K562 (cell line): ENCODE measurements around the gene CHRM1. TPM values are rescaled to one million over a fixed set of nuclear protein-coding genes. Genes with fewer than 3 reads are reported as not detected.

Experiments
- ATAC-seq: fragments of 200-7000 bp; cut with Tn5 transposase; 3 replicates; pipeline ENCODE4 v1.9.1; 2020; ENCODE audit warnings: moderate library complexity
- BruUV-seq: library from RNA; stranded (reverse); fragments of 400-500 nt; replicated peaks from 2 replicates; lab custom pipeline; 2021; lab: Mats Ljungman, UMichigan
- CTCF ChIA-PET: fragments of 300-600 bp; formaldehyde crosslinking; extraction: SDS; loops from one replicate; lab custom pipeline; 2021; ENCODE audit warnings: low intra/inter-chr PET ratio; lab: Yijun Ruan, JAX
- POLR2A ChIA-PET: fragments of 300-600, 350-650 bp; sonication (Branson Sonifier 250); formaldehyde crosslinking; extraction: SDS; loops from one replicate; lab custom pipeline; 2021; ENCODE audit warnings: antibody characterized with exemption, inconsistent platforms; lab: Yijun Ruan, JAX
- DNase-seq, 4 experiments: peaks; one replicate each; pipeline versions ENCODE4 v3.0.0 to v3.0.0-alpha.2; 2011 to 2018; ENCODE audit warnings: low spot score in 3 of 4, mixed read lengths in 3 of 4; ENCODE audit errors: extremely low read depth in 1 of 4
- FAIRE-seq: peaks from 2 replicates; lab custom pipeline; 2011; peaks lifted over from hg19 to GRCh38; lab: Jason Lieb, UNC
- H2AFZ ChIP-seq: 2 replicates; pipeline ENCODE4 v1.6.0; 2011; ENCODE audit warnings: low read depth, low read length, control low read depth, inconsistent platforms
- H3K27ac ChIP-seq: fragments of 200-600 bp; 3 replicates; pipeline ENCODE4 v1.8.0; 2011; ENCODE audit warnings: low read depth, mild to moderate bottlenecking, control low read depth, inconsistent platforms, low read length, moderate library complexity, mixed read lengths; ENCODE audit errors: extremely low read depth
- H3K27me3 ChIP-seq, 2 experiments: fragments of 300-600 bp in 1 of 2; 2 replicates in 1 of 2; 3 replicates in 1 of 2; pipeline versions ENCODE4 v1.6.0 to v1.8.0; 2011; ENCODE audit warnings: inconsistent platforms in 2 of 2, low read length in 2 of 2, mild to moderate bottlenecking in 1 of 2, mixed read lengths in 1 of 2, moderate library complexity in 1 of 2; ENCODE audit not compliant: control insufficient read depth in 2 of 2, insufficient read depth in 2 of 2
- H3K36me3 ChIP-seq: fragments of 300-600 bp; 3 replicates; pipeline ENCODE4 v1.8.0; 2011; ENCODE audit warnings: mild to moderate bottlenecking, low read length, inconsistent platforms; ENCODE audit not compliant: control insufficient read depth, insufficient read depth
- H3K4me1 ChIP-seq, 2 experiments: fragments of 200-600 bp in 1 of 2; replicated peaks in 1 of 2; 2 replicates in 1 of 2; 3 replicates in 1 of 2; pipeline versions ENCODE4 v1.5.1 to v1.8.0; 2011; ENCODE audit warnings: inconsistent platforms in 2 of 2, low read length in 2 of 2, mild to moderate bottlenecking in 1 of 2, mixed read lengths in 1 of 2, moderate library complexity in 1 of 2; ENCODE audit not compliant: control insufficient read depth in 2 of 2, insufficient read depth in 2 of 2
- H3K4me2 ChIP-seq: 2 replicates; pipeline ENCODE4 v1.6.1; 2011; ENCODE audit warnings: low read length, control low read depth, inconsistent platforms, mixed read lengths; ENCODE audit not compliant: insufficient read depth
- H3K4me3 ChIP-seq: fragments of 200-600 bp; sonication (generic), shearing (Covaris generic); 2 replicates; pipeline ENCODE4 v1.5.1; 2016; ENCODE audit warnings: control low read depth, inconsistent platforms
- H3K79me2 ChIP-seq: fragments of 200-600 bp; 3 replicates; pipeline ENCODE4 v1.8.0; 2011; ENCODE audit warnings: low read length, inconsistent platforms; ENCODE audit not compliant: control insufficient read depth, insufficient read depth
- H3K9ac ChIP-seq, 2 experiments: 2 replicates each; pipeline versions ENCODE4 v1.6.0 to v1.6.1; 2011; ENCODE audit warnings: low read depth in 2 of 2, low read length in 2 of 2, control low read depth in 1 of 2, inconsistent platforms in 1 of 2, mild to moderate bottlenecking in 1 of 2, mixed read lengths in 1 of 2; ENCODE audit not compliant: insufficient read depth in 1 of 2
- H3K9me1 ChIP-seq: one replicate; pipeline ENCODE4 v1.6.0; 2011; ENCODE audit warnings: inconsistent platforms, mild to moderate bottlenecking, low read length, moderate library complexity; ENCODE audit not compliant: control insufficient read depth, insufficient read depth
- H3K9me3 ChIP-seq: replicated peaks from 2 replicates; pipeline ENCODE4 v1.5.1; 2011; ENCODE audit warnings: low read depth, low read length, inconsistent platforms; ENCODE audit not compliant: control insufficient read depth, insufficient read depth
- H4K20me1 ChIP-seq: replicated peaks from 2 replicates; pipeline ENCODE4 v1.6.1; 2011; ENCODE audit warnings: low read length, inconsistent platforms, mixed read lengths; ENCODE audit not compliant: control insufficient read depth, insufficient read depth
- ETV5 ChIP-seq: sonication (generic); formaldehyde crosslinking; IDR thresholded peaks from 2 replicates; pipeline ENCODE4 v1.4.0; 2020; ENCODE audit warnings: low read depth, mild to moderate bottlenecking, missing genetic modification reagents
- FOXP1 ChIP-seq: sonication (generic); formaldehyde crosslinking; IDR thresholded peaks from 2 replicates; pipeline ENCODE4 v1.8.0; 2022; ENCODE audit warnings: mild to moderate bottlenecking, missing genetic modification reagents
- GTF2A2 ChIP-seq: IDR thresholded peaks from 2 replicates; pipeline ENCODE4 v1.6.1; 2016; ENCODE audit warnings: mild to moderate bottlenecking, missing genetic modification characterization, missing compliant biosample characterization
- HDAC1 ChIP-seq, 2 experiments: fragments of 450-650 bp; IDR thresholded peaks; 2 replicates each; pipeline ENCODE4 v1.6.1; 2016 to 2017; ENCODE audit warnings: inconsistent platforms in 1 of 2, mild to moderate bottlenecking in 1 of 2, moderate library complexity in 1 of 2
- MBD2 ChIP-seq: sonication (generic); IDR thresholded peaks from 2 replicates; pipeline ENCODE4 v1.6.1; 2016; ENCODE audit warnings: low read depth, borderline replicate concordance
- MYNN ChIP-seq, 2 experiments: sonication (generic); formaldehyde crosslinking in 1 of 2; IDR thresholded peaks; 2 replicates each; pipeline versions ENCODE4 v1.5.0 to v1.6.1; 2016 to 2020; ENCODE audit warnings: antibody characterized with exemption in 1 of 2, missing genetic modification reagents in 1 of 2
- RAD51 ChIP-seq: fragments of 450-650 bp; IDR thresholded peaks from 2 replicates; pipeline ENCODE4 v1.7.1; 2016; ENCODE audit warnings: low read depth, mild to moderate bottlenecking, borderline replicate concordance
- RBM25 ChIP-seq: fragments of 200-400 bp; formaldehyde crosslinking; IDR thresholded peaks from 2 replicates; pipeline ENCODE4 v1.6.1; 2018; ENCODE audit warnings: low read length, low read depth, moderate library complexity; ENCODE audit not compliant: severe bottlenecking
- SREBF1 ChIP-seq: fragments of 150-350 bp; IDR thresholded peaks from 2 replicates; pipeline ENCODE4 v1.6.1; 2014; ENCODE audit warnings: antibody characterized with exemption, low read depth, low read length, borderline replicate concordance
- U2AF2 ChIP-seq: fragments of 200-400 bp; formaldehyde crosslinking; optimal IDR thresholded peaks from 2 replicates; pipeline ENCODE3; 2017; ENCODE audit warnings: low read depth, mild to moderate bottlenecking, low read length
- ZNF24 ChIP-seq: fragments of 450-650 bp; IDR thresholded peaks from 2 replicates; pipeline ENCODE4 v1.6.1; 2016
- WGBS: fragments of 100-300 bp; shearing (Covaris generic); methylation state at CpG from one replicate; pipeline ENCODE4 v1.1.6; 2016; ENCODE audit warnings: low coverage, mixed read lengths; ENCODE audit not compliant: insufficient coverage; ENCODE audit errors: missing lambda C conversion rate; 5-methylcytosine and 5-hydroxymethylcytosine counted together
- in situ Hi-C: fragments of 300-500 bp; cut with MboI; formaldehyde crosslinking; loops from 4 replicates; pipeline ENCODE4 v1.15.0; 2018; ENCODE audit warnings: inconsistent platforms, mixed read lengths
- intact Hi-C: fragments of 100-400 bp; cut with micrococcal nuclease; formaldehyde crosslinking; loops from 2 replicates; pipeline ENCODE4 v1.14.2; 2022
- polyA plus RNA-seq, 8 experiments: library from polyadenylated mRNA; depleted of rRNA in 4 of 8; stranded (reverse) in 5 of 8; unstranded in 3 of 8; fragments of >200 nt; fragmentation: Nextera tagmentation in 2 of 8; fragmentation: Illumina TruSeq in 1 of 8; extraction: Ambion mirVana in 2 of 8; extraction: Trizol in 1 of 8; gene quantifications; 2 replicates each; pipeline versions ENCODE4 v1.2.1 to v1.2.3, GENCODE V29; 2011 to 2014; ENCODE audit warnings: inconsistent platforms in 1 of 8, missing spikeins in 1 of 8
- total RNA-seq, 7 experiments: library from RNA; depleted of rRNA in 6 of 7; stranded (reverse); fragments of >200 nt in 6 of 7; fragmentation: Illumina TruSeq in 2 of 7; extraction: Trizol in 2 of 7; gene quantifications; 2 replicates each; pipeline versions ENCODE4 v1.2.1 to v1.2.3, GENCODE V29; 2011 to 2021; ENCODE audit warnings: low replicate concordance in 1 of 7
- TF ChIP-seq, protein P1 (sequence below): fragments of 200-800 bp; sonication (Bioruptor generic); IDR thresholded peaks from 2 replicates; pipeline ENCODE4 v1.6.1; 2016; ENCODE audit warnings: missing genetic modification characterization, missing compliant biosample characterization
- TF ChIP-seq, protein P2 (sequence below): fragments of 450-650 bp; formaldehyde crosslinking; IDR thresholded peaks from 2 replicates; pipeline ENCODE4 v1.4.0; 2020; ENCODE audit warnings: mild to moderate bottlenecking, moderate library complexity
- TF ChIP-seq, protein P3 (sequence below): fragments of 450-650 bp; IDR thresholded peaks from 2 replicates; pipeline ENCODE4 v1.7.0; 2016; ENCODE audit warnings: borderline replicate concordance

Gene CHRM1
- total and polyA plus RNA-seq, 9 of the 15 experiments (the other 6 are each of a cell fraction or from before 2014, with no cell fraction given), result not detected

DNA sequence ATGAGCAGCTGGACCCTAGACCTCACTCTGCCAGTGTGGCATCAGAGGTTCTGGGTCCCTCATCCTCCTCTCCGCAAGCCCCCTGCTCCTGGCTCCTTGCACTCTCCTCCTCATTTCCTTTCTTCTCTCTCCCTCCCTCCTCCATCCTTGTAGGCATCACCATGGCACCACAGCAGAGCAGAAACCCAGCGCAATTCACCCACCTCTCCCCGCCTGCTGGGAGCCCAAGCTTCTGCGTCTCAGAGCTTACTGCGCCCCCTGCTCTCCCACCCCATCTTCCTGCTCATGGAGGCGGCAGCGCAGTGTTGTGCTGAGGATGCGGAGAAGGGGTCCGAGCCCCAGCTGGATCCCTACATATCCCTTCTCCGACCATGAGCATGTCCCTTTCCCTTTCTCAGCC is 1.7 kb downstream of the CHRM1 start:
- 0 out of 2 replicates have a peak, but pooled peaks cover 7% of the 10 kb centered on the region for H4K20me1 ChIP-seq
- FAIRE-seq (no peak), ATAC-seq (no peak), DNase-seq (no peak)
- no peak overlapping the region for H3K4me3 ChIP-seq
- no peaks in the 10 kb centered on the region for H3K9me1 ChIP-seq
- no TSS peak for BruUV-seq
- H3K79me2 ChIP-seq, result no peaks in the 10 kb centered on the region
- no peaks in the 10 kb centered on the region for H3K9me3 ChIP-seq
- H3K4me2 ChIP-seq, result no peak overlapping the region
- peak overlapping the region in 1 of 2 experiments; percentile 19; a peak in 1 of 4 replicates for H3K9ac ChIP-seq
- 38% methylated on average over 10 of the region's 10 CpGs for WGBS
- no peaks in the 10 kb centered on the region for H3K36me3 ChIP-seq
- CTCF ChIA-PET, result no interaction called here
- H3K27ac ChIP-seq, result no peak overlapping the region
- intact Hi-C loops (no loop called here), in situ Hi-C loops (no loop called here)
- H3K27me3 ChIP-seq, result peaks cover 0 to 12% of the 10 kb centered on the region in 2 experiments; a peak in 3 of 5 replicates
- POLR2A ChIA-PET, result interaction anchor here (0.6 to 2.6 kb wide), 6 partner anchors 30 to 243 kb away, joined by 3 to 9 read pairs (median 3); partner anchors contain the start of gene SLC3A2
- TF ChIP-seq RBM25 (no peak), RAD51 (no peak), MYNN (IDR thresholded peaks at IDR 0.05) (no peak), MYNN (CRISPR knock-in tag; IDR thresholded peaks at IDR 0.05) (no peak), ETV5 (no peak), ZNF24 (no peak), MBD2 (no peak), HDAC1 (IDR thresholded peaks at IDR 0.05) (no peak), SREBF1 (no peak), FOXP1 (CRISPR knock-in tag) (no peak), GTF2A2 (tag) (no peak), U2AF2 (no peak)
- TF ChIP-seq, protein P1, sequence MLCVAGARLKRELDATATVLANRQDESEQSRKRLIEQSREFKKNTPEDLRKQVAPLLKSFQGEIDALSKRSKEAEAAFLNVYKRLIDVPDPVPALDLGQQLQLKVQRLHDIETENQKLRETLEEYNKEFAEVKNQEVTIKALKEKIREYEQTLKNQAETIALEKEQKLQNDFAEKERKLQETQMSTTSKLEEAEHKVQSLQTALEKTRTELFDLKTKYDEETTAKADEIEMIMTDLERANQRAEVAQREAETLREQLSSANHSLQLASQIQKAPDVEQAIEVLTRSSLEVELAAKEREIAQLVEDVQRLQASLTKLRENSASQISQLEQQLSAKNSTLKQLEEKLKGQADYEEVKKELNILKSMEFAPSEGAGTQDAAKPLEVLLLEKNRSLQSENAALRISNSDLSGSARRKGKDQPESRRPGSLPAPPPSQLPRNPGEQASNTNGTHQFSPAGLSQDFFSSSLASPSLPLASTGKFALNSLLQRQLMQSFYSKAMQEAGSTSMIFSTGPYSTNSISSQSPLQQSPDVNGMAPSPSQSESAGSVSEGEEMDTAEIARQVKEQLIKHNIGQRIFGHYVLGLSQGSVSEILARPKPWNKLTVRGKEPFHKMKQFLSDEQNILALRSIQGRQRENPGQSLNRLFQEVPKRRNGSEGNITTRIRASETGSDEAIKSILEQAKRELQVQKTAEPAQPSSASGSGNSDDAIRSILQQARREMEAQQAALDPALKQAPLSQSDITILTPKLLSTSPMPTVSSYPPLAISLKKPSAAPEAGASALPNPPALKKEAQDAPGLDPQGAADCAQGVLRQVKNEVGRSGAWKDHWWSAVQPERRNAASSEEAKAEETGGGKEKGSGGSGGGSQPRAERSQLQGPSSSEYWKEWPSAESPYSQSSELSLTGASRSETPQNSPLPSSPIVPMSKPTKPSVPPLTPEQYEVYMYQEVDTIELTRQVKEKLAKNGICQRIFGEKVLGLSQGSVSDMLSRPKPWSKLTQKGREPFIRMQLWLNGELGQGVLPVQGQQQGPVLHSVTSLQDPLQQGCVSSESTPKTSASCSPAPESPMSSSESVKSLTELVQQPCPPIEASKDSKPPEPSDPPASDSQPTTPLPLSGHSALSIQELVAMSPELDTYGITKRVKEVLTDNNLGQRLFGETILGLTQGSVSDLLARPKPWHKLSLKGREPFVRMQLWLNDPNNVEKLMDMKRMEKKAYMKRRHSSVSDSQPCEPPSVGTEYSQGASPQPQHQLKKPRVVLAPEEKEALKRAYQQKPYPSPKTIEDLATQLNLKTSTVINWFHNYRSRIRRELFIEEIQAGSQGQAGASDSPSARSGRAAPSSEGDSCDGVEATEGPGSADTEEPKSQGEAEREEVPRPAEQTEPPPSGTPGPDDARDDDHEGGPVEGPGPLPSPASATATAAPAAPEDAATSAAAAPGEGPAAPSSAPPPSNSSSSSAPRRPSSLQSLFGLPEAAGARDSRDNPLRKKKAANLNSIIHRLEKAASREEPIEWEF (CRISPR knock-in tag), result no peak
- TF ChIP-seq, protein P2, sequence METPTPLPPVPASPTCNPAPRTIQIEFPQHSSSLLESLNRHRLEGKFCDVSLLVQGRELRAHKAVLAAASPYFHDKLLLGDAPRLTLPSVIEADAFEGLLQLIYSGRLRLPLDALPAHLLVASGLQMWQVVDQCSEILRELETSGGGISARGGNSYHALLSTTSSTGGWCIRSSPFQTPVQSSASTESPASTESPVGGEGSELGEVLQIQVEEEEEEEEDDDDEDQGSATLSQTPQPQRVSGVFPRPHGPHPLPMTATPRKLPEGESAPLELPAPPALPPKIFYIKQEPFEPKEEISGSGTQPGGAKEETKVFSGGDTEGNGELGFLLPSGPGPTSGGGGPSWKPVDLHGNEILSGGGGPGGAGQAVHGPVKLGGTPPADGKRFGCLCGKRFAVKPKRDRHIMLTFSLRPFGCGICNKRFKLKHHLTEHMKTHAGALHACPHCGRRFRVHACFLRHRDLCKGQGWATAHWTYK (CRISPR knock-in tag), result no peak
- TF ChIP-seq, protein P3, sequence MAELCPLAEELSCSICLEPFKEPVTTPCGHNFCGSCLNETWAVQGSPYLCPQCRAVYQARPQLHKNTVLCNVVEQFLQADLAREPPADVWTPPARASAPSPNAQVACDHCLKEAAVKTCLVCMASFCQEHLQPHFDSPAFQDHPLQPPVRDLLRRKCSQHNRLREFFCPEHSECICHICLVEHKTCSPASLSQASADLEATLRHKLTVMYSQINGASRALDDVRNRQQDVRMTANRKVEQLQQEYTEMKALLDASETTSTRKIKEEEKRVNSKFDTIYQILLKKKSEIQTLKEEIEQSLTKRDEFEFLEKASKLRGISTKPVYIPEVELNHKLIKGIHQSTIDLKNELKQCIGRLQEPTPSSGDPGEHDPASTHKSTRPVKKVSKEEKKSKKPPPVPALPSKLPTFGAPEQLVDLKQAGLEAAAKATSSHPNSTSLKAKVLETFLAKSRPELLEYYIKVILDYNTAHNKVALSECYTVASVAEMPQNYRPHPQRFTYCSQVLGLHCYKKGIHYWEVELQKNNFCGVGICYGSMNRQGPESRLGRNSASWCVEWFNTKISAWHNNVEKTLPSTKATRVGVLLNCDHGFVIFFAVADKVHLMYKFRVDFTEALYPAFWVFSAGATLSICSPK, result no peak
- TF ChIP-seq, all 486 proteins: peak for 0
- Histone ChIP-seq H3K4me1 (peaks cover 19 to 49% of the 10 kb centered on the region in 2 experiments), H2AFZ (no peak overlapping the region)
